Prostate gland (tissue), 2 donors: Measurements from ENCODE around the gene RPL7A. TPM values are rescaled to one million over a fixed set of nuclear protein-coding genes. Genes with fewer than 3 reads are reported as not detected.
A peak's percentile ranks its signal among the peaks of the same experiment; 100 is the strongest.
"Not testable (repeated sequence)": the region's sequence is repeated elsewhere in the genome, so short reads cannot be mapped to it uniquely, and the experiment has no call there.

Experiments
- DNase-seq: peaks from one replicate; pipeline ENCODE4 v3.0.0-alpha.2; 2019; ENCODE audit warnings: low spot score
- H3K27ac ChIP-seq, 2 donors: fragments of 200-600 bp; sonication (generic); 2 replicates each; pipeline ENCODE4 v1.5.1; 2017 to 2019
- H3K27me3 ChIP-seq: fragments of 200-600 bp; sonication (generic); replicated peaks from 2 replicates; pipeline ENCODE4 v1.5.1; 2019; ENCODE audit not compliant: insufficient read depth
- H3K36me3 ChIP-seq, 2 donors: fragments of 200-600 bp; sonication (generic); 1 replicate in 1 of 2; 2 replicates in 1 of 2; pipeline versions ENCODE4 v1.5.1 to v1.8.1; 2017 to 2019
- H3K4me1 ChIP-seq: fragments of 200-600 bp; sonication (generic); replicated peaks from 2 replicates; pipeline ENCODE4 v1.5.1; 2019
- H3K4me3 ChIP-seq, 2 donors: fragments of 200-600 bp; sonication (generic); 2 replicates each; pipeline ENCODE4 v1.5.1; 2017 to 2019
- H3K9me3 ChIP-seq: fragments of 200-600 bp; sonication (generic); 2 replicates; pipeline ENCODE4 v1.5.1; 2017
- POLR2A ChIP-seq: fragments of 450-650 bp; IDR thresholded peaks from one replicate; pipeline ENCODE4 v1.6.1; 2016; ENCODE audit warnings: antibody characterized with exemption, mild to moderate bottlenecking
- POLR2AphosphoS5 ChIP-seq: sonication (generic); formaldehyde crosslinking; IDR thresholded peaks from one replicate; pipeline ENCODE4 v1.6.1; 2017; ENCODE audit warnings: antibody characterized with exemption
- WGBS: methylation state at CpG from one replicate; pipeline ENCODE4 v1.1.5; 2018; 5-methylcytosine and 5-hydroxymethylcytosine counted together
- intact Hi-C: fragments of 100-400 bp; cut with DNase I; formaldehyde crosslinking; loops from one replicate; pipeline ENCODE4 v1.14.2; 2022
- total RNA-seq, 2 donors: library from RNA; depleted of rRNA; stranded (reverse); fragments of >200 nt; gene quantifications; one replicate each; pipeline ENCODE4 v1.1.0, GENCODE V29; 2016
- TF ChIP-seq, protein P1 (sequence below), 4 experiments: fragments of 200-600 bp in 2 of 4; fragments of 450-650 bp in 2 of 4; sonication (generic) in 2 of 4; IDR thresholded peaks; 1 replicate in 3 of 4; 2 replicates in 1 of 4; pipeline ENCODE4 v1.5.1; 2016 to 2019; ENCODE audit warnings: antibody characterized with exemption in 4 of 4, mild to moderate bottlenecking in 2 of 4, moderate library complexity in 2 of 4

The RPL7A gene
- total RNA-seq, 2 donors from 2014 or later: 1,667 to 2,501 TPM

DNA sequence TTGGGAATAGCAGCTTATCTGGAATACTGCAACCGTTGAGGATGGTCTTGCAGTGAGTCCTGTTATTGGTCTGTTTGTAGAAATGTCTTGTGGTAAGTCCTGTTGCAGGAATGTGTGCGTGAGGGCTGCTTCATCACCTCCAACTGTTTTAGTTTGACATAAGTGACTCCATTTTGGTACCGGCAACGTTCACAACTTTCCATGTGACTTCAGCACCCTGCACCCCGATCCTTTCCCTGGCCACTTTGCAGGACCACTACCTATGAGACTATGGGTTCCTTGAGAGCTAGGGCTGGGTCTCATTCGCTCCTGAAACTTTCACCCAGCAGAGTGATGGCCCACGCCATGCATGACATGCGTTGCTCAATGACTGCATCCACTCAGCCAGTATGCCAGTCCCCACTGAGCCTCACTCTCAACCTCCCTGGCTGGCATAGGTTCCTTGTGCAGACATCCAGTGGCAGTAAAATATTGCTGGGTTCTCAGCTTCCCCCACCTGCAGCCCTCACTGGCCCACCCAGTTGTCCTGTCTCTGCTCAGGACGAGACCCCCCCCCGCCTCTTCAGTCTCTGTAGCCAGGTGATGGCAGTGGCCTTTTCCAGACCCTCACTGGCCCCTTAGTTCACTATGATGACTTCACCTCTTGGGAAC, 20.1 kb upstream of the RPL7A start:
- 97% methylated on average over 10 of the region's 10 CpGs for WGBS
- Histone ChIP-seq H3K27ac (no peak overlapping the region), H3K27me3 (no peaks in the 10 kb centered on the region), H3K4me1 (no peaks in the 10 kb centered on the region), H3K36me3 (peaks cover 7 to 19% of the 10 kb centered on the region in 2 donors), H3K4me3 (no peak overlapping the region), H3K9me3 (no peaks in the 10 kb centered on the region)
- DNase-seq: no peak
- intact Hi-C loops: loop anchor here (5.0 kb wide), 1 partner anchor 146 kb away; no protein-coding TSS in a partner anchor
- TF ChIP-seq, protein P1, sequence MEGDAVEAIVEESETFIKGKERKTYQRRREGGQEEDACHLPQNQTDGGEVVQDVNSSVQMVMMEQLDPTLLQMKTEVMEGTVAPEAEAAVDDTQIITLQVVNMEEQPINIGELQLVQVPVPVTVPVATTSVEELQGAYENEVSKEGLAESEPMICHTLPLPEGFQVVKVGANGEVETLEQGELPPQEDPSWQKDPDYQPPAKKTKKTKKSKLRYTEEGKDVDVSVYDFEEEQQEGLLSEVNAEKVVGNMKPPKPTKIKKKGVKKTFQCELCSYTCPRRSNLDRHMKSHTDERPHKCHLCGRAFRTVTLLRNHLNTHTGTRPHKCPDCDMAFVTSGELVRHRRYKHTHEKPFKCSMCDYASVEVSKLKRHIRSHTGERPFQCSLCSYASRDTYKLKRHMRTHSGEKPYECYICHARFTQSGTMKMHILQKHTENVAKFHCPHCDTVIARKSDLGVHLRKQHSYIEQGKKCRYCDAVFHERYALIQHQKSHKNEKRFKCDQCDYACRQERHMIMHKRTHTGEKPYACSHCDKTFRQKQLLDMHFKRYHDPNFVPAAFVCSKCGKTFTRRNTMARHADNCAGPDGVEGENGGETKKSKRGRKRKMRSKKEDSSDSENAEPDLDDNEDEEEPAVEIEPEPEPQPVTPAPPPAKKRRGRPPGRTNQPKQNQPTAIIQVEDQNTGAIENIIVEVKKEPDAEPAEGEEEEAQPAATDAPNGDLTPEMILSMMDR (IDR thresholded peaks at IDR 0.05): no peak
- TF ChIP-seq POLR2AphosphoS5 (no peak), POLR2A (no peak)

DNA sequence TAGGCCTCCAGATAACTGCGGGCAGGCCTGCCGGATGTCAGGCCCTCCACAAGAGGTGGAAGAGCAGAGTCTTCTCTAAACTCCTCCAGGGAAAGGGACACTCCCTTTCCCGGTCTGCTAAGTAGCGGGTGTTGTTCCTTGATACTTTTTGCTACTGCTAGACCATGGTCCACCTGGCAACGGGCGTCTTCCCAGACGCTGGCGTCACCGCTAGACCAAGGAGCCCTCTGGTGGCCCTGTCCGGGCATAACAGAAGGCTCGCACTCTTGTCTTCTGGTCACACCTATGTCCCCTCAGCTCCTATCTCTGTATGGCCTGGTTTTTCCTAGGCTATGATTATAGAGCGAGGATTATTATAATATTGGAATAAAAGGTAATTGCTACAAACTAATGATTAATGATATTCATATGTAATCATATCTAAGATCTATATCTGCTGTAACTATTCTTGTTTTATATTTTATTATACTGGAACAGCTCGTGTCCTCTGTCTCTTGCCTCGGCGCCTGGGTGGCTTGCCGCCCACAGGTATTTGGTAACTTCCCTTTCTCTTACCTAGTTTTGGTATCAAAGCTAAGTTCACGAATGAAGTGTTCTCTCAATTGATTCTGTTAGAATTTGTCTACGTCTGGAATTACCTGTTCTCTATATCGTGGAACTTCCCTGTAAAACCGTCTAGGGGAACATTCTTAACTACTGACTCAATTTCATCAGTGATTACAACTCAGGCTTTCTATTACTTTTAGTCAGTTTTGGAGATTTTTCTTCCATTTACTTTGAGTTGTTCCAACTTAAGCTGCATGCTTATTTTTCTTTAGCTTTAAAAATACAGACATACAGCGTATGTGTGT, 18.5 kb upstream of the RPL7A start:
- H3K27ac ChIP-seq, H3K4me1 ChIP-seq, H3K4me3 ChIP-seq, DNase-seq, H3K27me3 ChIP-seq, H3K9me3 ChIP-seq: not testable (repeated sequence)
- WGBS: 52% methylated on average over 21 of the region's 21 CpGs
- H3K36me3 ChIP-seq: peaks cover 19 to 20% of the 10 kb centered on the region in 2 donors
- intact Hi-C loops: loop anchor here (5.0 kb wide), 1 partner anchor 147 kb away; no protein-coding TSS in a partner anchor
- TF ChIP-seq, protein P1 (IDR thresholded peaks at IDR 0.05): peak; percentile 16 to 81 (median 48)

DNA sequence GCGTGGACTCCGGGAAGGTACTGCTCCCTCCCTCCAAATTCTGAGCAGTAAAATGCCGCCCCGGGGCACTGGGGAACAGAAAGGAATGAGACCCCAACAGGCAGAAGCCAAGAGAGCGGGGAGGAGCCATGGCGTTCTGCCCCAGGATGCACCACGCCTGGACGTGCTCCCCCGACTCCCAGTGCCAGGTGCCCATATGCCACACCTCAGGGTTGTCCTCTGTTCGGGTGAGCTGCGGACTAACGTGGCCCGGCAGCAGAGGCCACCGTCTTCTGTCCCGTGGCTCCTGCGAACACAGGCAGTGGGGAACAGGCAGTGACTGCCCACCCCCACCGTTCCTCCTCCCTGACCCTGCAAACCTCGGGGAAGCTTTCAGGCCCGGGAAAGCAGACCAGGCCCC, 16.8 kb upstream of the RPL7A start:
- peaks cover 19 to 20% of the 10 kb centered on the region in 2 donors for H3K36me3 ChIP-seq
- H3K27me3 ChIP-seq: no peaks in the 10 kb centered on the region
- DNase-seq: no peak
- no peak overlapping the region for H3K4me3 ChIP-seq
- WGBS: 78% methylated on average over 19 of the region's 19 CpGs
- no peak overlapping the region for H3K27ac ChIP-seq
- peaks cover 5% of the 10 kb centered on the region for H3K4me1 ChIP-seq
- intact Hi-C loops: no loop called here
- TF ChIP-seq, protein P1 (IDR thresholded peaks at IDR 0.05): no peak
- TF ChIP-seq POLR2A: no peak
- TF ChIP-seq POLR2AphosphoS5: no peak
- H3K9me3 ChIP-seq: no peaks in the 10 kb centered on the region

DNA sequence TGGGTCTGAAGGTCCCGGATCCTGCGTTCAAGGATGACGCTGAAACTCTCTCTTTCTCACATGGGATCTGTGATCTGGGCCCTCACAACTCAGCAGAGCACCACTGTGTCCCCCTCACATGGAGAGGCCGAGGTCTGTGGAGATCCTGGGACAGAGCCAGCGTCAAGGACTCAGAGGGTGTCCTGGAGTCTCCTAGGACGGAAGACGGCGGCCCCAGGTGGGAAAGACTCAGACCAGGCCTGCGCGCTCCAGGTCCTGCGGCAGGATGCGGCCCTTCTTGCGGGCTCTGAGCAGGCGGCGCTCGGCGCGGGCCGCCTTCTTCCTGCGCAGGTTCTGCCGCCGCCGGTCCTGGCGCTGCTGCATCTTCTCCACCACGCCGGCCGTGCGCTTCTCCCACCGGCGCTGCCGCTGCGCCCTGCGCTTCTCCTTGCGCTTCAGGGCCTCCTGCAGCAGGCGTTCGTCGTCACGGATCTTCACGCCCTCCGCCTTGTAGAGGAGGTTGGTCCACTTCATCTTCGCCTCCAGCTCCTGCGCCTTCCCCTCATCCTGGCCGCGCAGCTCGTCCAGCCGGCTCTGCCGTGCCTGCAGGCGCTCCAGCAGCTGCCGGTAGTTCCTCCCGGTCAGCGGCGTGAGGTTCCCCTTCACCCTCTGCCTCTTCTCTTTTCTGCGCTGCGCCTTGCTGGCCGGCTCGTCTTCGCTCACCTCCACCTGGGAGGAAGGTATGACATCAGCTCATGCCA, 16.2 kb upstream of the RPL7A start:
- no peak overlapping the region for H3K27ac ChIP-seq
- TF ChIP-seq, protein P1 (IDR thresholded peaks at IDR 0.05): no peak
- TF ChIP-seq POLR2A (no peak), POLR2AphosphoS5 (no peak)
- intact Hi-C loops: no loop called here
- no peaks in the 10 kb centered on the region for H3K9me3 ChIP-seq
- H3K27me3 ChIP-seq: no peaks in the 10 kb centered on the region
- H3K4me1 ChIP-seq: peaks cover 5% of the 10 kb centered on the region
- H3K36me3 ChIP-seq: peaks cover 19 to 20% of the 10 kb centered on the region in 2 donors
- 93% methylated on average over 57 of the region's 57 CpGs for WGBS
- no peak overlapping the region for H3K4me3 ChIP-seq
- no peak for DNase-seq
